Tibial nerve (tissue), 4 donors: ENCODE results near the gene MARS1. TPM values are rescaled to one million over a fixed set of nuclear protein-coding genes. Genes with fewer than 3 reads are reported as not detected.

ENCODE experiments used
- DNase-seq, 2 donors: peaks; one replicate each; pipeline ENCODE4 v3.0.0-alpha.2; 2019; ENCODE audit warnings: low spot score in 2 of 2
- H3K27ac ChIP-seq, 4 donors: fragments of 200-600 bp; sonication (generic) in 3 of 4; one replicate each; pipeline ENCODE4 v1.5.1; 2017 to 2019; ENCODE audit warnings: mild to moderate bottlenecking in 1 of 4
- H3K27me3 ChIP-seq, 2 donors: fragments of 200-600 bp; sonication (generic) in 1 of 2; one replicate each; pipeline versions ENCODE4 v1.5.1 to v1.6.0; 2017 to 2019
- H3K36me3 ChIP-seq, 3 donors: fragments of 200-600 bp; sonication (generic); one replicate each; pipeline ENCODE4 v1.5.1; 2018 to 2019
- H3K4me1 ChIP-seq, 4 donors: fragments of 200-600 bp; sonication (generic) in 3 of 4; one replicate each; pipeline ENCODE4 v1.5.1; 2017 to 2019
- H3K4me3 ChIP-seq, 4 donors: fragments of 200-600 bp; sonication (generic) in 3 of 4; one replicate each; pipeline ENCODE4 v1.5.1; 2017 to 2019; ENCODE audit warnings: mild to moderate bottlenecking in 1 of 4, moderate library complexity in 1 of 4
- H3K9me3 ChIP-seq, 4 donors: fragments of 200-600 bp; sonication (generic) in 3 of 4; one replicate each; pipeline ENCODE4 v1.5.1; 2017 to 2019
- EP300 ChIP-seq, 2 donors: sonication (generic); formaldehyde crosslinking; IDR thresholded peaks; one replicate each; pipeline ENCODE4 v1.6.1; 2017; ENCODE audit warnings: antibody characterized with exemption in 2 of 2, mild to moderate bottlenecking in 1 of 2
- POLR2A ChIP-seq, 2 donors: fragments of 450-650 bp; IDR thresholded peaks; one replicate each; pipeline ENCODE4 v1.6.1; 2017; ENCODE audit warnings: antibody characterized with exemption in 2 of 2, mild to moderate bottlenecking in 2 of 2, moderate library complexity in 2 of 2
- WGBS, 2 donors: methylation state at CpG; one replicate each; pipeline ENCODE4 v1.1.5; 2018; 5-methylcytosine and 5-hydroxymethylcytosine counted together
- total RNA-seq, 4 donors: library from RNA; depleted of rRNA; stranded (reverse); fragments of >200 nt; gene quantifications; one replicate each; pipeline ENCODE4 v1.1.0, GENCODE V29; 2016
- TF ChIP-seq, protein P1 (sequence below), 5 experiments: fragments of 200-600 bp in 3 of 5; fragments of 450-650 bp in 2 of 5; sonication (generic) in 3 of 5; IDR thresholded peaks; one replicate each; pipeline ENCODE4 v1.5.1; 2016 to 2019; ENCODE audit warnings: antibody characterized with exemption in 5 of 5, mild to moderate bottlenecking in 3 of 5, moderate library complexity in 2 of 5

The MARS1 gene
- total RNA-seq, 4 donors from 2014 or later, result 53.5 to 101 (median 74.2) TPM

DNA sequence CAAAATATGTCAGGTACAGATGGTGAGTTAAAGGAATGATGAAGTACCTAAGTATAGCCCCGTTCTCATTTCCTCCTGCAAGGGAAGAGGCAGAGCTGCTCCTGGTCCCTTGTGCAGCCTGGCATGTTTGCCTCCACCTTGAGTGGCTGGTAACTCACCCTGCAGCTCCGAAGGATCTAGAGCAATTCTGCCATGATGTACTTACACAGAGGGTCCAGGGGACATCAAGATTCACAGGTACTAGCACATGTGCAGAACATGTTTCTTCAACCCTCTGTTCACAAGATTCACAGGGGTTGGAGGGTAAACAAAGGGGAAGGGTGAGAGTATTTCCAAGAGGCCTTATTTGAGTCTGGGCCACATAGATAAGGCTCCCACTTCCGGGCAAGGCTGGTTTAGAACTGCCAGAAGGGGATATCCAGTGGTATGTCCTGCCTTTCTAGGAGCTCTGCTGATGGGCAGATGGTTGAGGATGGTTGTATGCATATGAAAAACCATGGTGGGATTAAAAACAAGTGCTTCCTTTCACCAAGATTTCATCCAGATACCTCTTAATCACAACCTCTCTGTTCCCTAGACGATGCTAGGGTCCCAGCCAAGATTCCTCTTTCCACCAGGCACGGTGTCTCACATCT is 51.4 kb downstream of the MARS1 start:
- Histone ChIP-seq H3K36me3 (peaks cover 0 to 85% (median 0%) of the 10 kb centered on the region in 3 donors), H3K27me3 (no peaks in the 10 kb centered on the region), H3K9me3 (no peaks in the 10 kb centered on the region), H3K27ac (no peak overlapping the region), H3K4me3 (no peak overlapping the region), H3K4me1 (peaks cover 0 to 23% (median 1%) of the 10 kb centered on the region in 4 donors)
- WGBS, 2 donors, result 81% methylated on average over 5 of the region's 5 CpGs
- TF ChIP-seq EP300 (IDR thresholded peaks at IDR 0.05) (no peak), POLR2A (IDR thresholded peaks at IDR 0.05) (no peak)
- TF ChIP-seq, protein P1, sequence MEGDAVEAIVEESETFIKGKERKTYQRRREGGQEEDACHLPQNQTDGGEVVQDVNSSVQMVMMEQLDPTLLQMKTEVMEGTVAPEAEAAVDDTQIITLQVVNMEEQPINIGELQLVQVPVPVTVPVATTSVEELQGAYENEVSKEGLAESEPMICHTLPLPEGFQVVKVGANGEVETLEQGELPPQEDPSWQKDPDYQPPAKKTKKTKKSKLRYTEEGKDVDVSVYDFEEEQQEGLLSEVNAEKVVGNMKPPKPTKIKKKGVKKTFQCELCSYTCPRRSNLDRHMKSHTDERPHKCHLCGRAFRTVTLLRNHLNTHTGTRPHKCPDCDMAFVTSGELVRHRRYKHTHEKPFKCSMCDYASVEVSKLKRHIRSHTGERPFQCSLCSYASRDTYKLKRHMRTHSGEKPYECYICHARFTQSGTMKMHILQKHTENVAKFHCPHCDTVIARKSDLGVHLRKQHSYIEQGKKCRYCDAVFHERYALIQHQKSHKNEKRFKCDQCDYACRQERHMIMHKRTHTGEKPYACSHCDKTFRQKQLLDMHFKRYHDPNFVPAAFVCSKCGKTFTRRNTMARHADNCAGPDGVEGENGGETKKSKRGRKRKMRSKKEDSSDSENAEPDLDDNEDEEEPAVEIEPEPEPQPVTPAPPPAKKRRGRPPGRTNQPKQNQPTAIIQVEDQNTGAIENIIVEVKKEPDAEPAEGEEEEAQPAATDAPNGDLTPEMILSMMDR (IDR thresholded peaks at IDR 0.05), result no peak
- no peak for DNase-seq

DNA sequence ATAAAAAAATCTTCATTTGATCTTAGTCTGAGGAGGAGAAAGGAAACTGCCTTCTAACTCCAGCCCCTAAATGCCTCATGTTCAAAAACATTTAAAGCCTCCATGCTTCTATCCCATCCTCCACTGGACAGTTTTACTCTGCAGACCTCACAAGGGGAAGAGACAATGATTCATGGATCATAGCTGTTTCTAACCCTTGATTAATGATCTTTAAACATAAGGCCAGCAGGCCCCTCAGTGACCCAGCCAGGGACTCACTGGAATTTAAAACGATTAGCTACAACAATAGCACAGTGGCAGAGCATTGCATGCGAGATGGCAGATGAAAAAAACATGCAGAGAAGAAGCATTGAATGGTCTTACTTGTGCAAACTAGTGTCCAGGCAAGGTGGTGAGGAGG is 53.1 kb downstream of the MARS1 start:
- 30 to 48% methylated on average over 2 of the region's 2 CpGs for WGBS, 2 donors
- peaks cover 0 to 67% (median 0%) of the 10 kb centered on the region in 3 donors for H3K36me3 ChIP-seq
- TF ChIP-seq POLR2A (IDR thresholded peaks at IDR 0.05), result no peak

DNA sequence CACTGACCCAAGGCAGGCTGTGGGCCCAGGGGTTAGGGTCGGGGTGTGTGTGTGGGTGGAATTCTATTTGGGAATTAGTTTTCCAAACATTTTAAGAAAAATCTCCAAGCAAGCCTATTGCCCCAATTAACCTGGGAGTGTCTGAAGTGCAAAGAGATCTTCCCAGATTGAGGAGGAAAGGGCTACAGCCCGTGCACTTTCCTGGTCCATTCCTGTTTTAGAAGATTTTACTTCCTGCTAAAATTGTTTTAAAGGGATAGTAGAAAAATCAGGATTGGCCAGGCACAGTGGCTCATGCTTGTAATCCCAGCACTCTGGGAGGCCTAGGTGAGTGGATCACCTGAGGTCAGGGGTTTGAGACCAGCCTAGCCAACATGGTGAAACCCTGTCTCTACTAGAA is 53.8 kb downstream of the MARS1 start:
- TF ChIP-seq POLR2A (IDR thresholded peaks at IDR 0.05) (no peak), EP300 (IDR thresholded peaks at IDR 0.05) (no peak)
- TF ChIP-seq, protein P1 (IDR thresholded peaks at IDR 0.05), result no peak
- Histone ChIP-seq H3K36me3 (peaks cover 0 to 67% (median 0%) of the 10 kb centered on the region in 3 donors), H3K27me3 (no peaks in the 10 kb centered on the region), H3K9me3 (no peaks in the 10 kb centered on the region), H3K27ac (no peak overlapping the region), H3K4me1 (peaks cover 3 to 35% (median 16%) of the 10 kb centered on the region in 4 donors), H3K4me3 (no peak overlapping the region)
- DNase-seq, result no peak
- 37 to 48% methylated on average over 2 of the region's 2 CpGs for WGBS, 2 donors

More for the DNA sequence above, 53.1 kb downstream of the MARS1 start:
- H3K4me3 ChIP-seq, result no peak overlapping the region
- no peaks in the 10 kb centered on the region for H3K27me3 ChIP-seq
- H3K9me3 ChIP-seq, result no peaks in the 10 kb centered on the region
- DNase-seq, result no peak
- no peak overlapping the region for H3K27ac ChIP-seq
- H3K4me1 ChIP-seq, result peaks cover 3 to 34% (median 12%) of the 10 kb centered on the region in 4 donors

DNA sequence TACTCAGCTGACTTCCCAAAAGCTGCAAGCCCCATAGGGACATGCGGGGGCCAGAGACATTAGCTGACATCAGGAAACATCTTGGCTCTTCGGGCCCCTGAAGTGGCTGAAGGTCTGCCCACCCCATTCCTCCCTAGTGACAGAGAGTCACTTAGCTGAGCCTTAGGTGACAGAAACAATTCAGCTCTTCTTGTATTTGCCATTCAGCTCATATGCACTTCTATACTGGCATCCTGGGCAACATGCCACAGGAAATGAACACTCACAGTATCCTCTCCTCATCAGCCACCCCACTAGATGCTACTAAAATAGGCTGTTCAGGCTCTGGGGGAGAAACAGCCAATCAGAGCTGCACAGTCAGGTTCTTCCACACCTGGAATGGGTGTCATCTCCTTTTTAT is 55.7 kb downstream of the MARS1 start:
- no peak for DNase-seq
- WGBS, 2 donors, result 77 to 80% methylated on average over 2 of the region's 2 CpGs
- Histone ChIP-seq H3K27ac (no peak overlapping the region), H3K27me3 (peaks cover 0 to 3% of the 10 kb centered on the region in 2 donors), H3K9me3 (no peaks in the 10 kb centered on the region), H3K36me3 (peaks cover 0 to 51% (median 0%) of the 10 kb centered on the region in 3 donors), H3K4me3 (no peak overlapping the region), H3K4me1 (peaks cover 3 to 42% (median 16%) of the 10 kb centered on the region in 4 donors)
- TF ChIP-seq EP300 (IDR thresholded peaks at IDR 0.05) (no peak), POLR2A (IDR thresholded peaks at IDR 0.05) (no peak)
- TF ChIP-seq, protein P1 (IDR thresholded peaks at IDR 0.05), result no peak

DNA sequence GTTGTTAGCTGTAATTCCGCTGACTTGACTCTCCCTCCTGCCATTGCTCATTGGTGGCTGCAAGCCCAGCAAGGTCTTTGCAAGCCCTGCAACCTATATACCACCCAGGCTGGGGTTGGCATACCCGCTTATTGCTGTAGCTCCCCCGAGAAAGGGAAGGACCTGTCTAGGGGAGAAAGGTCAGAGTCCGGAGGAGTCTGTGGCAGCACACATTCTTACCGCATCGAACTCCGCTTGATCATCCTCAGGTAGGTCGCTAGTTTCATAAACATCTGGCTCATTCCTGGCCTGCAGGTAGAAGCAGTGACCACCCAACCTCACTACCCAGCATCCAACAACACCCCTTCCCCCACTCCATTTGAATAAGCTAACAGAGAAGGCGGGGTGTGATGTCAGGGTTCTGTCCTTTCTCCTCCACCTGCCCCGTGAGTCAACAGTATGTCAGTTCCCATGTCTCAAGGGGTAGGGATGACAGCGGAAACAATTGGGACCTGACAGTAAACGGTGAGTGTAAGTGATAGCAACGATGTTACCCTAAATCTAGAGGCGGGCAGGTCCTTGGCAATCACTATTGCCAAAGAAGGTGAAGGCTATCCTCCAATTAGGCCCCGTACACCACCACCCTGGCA is 58.1 kb downstream of the MARS1 start:
- no peak for DNase-seq
- H3K27me3 ChIP-seq, result peaks cover 2 to 27% of the 10 kb centered on the region in 2 donors
- WGBS, 2 donors, result 59 to 65% methylated on average over 15 of the region's 15 CpGs
- peaks cover 3 to 54% (median 23%) of the 10 kb centered on the region in 4 donors for H3K4me1 ChIP-seq
- H3K36me3 ChIP-seq, result peaks cover 0 to 27% (median 0%) of the 10 kb centered on the region in 3 donors
- H3K9me3 ChIP-seq, result no peaks in the 10 kb centered on the region
- peak overlapping the region; percentile 83 to 99 (median 92) for H3K4me3 ChIP-seq
- TF ChIP-seq, protein P1 (IDR thresholded peaks at IDR 0.05), result no peak
- peak overlapping the region; percentile 89 to 95 (median 92) for H3K27ac ChIP-seq
